ENCODE measurements around the gene MCF2L2.

MCF2L2 gene

GRCh38 chr3:183435661-183436060 is 7.2 kb upstream of the MCF2L2 start:
- H3K27me3 ChIP-seq (ENCODE audit: insufficient read depth, low read depth), result no peaks in the 10 kb centered on the region
- peak overlapping the region; percentile 60 for H3K4me2 ChIP-seq
- peak overlapping the region; percentile 34; the same call in 1 of the 2 replicates for H2AFZ ChIP-seq (ENCODE audit: low read depth)
- H3K4me3 ChIP-seq (IDR thresholded peaks at IDR 0.05; ENCODE audit: insufficient read depth, low read depth, low read length), result no peak overlapping the region
- H3K4me1 ChIP-seq (ENCODE audit: low read depth, poor library complexity, severe bottlenecking), result peaks cover 41% of the 10 kb centered on the region
- 0 out of 2 replicates have a peak, but pooled peaks have one; percentile 32 for TF ChIP-seq CTCF (conservative IDR thresholded peaks at IDR 0.05; ENCODE audit: low read depth, low read length)
- H3K36me3 ChIP-seq (ENCODE audit: insufficient read depth), result no peaks in the 10 kb centered on the region
- no peaks in the 10 kb centered on the region for H3K79me2 ChIP-seq (ENCODE audit: insufficient read depth, low read depth)
- H3K27ac ChIP-seq, result peak overlapping the region; percentile 11; the same call in 1 of the 2 replicates
- no peak overlapping the region for H3K9ac ChIP-seq
- no peaks in the 10 kb centered on the region for H4K20me1 ChIP-seq (ENCODE audit: insufficient read depth)

- peak overlapping the region; percentile 60; the same call in 1 of the 2 replicates for H3K4me2 ChIP-seq
- H3K9ac ChIP-seq, result no peak overlapping the region
- no peak overlapping the region for H2AFZ ChIP-seq (ENCODE audit: low read depth)
- TF ChIP-seq CTCF (conservative IDR thresholded peaks at IDR 0.05; ENCODE audit: low read depth, low read length), result no peak
- H3K36me3 ChIP-seq (ENCODE audit: insufficient read depth), result no peaks in the 10 kb centered on the region
- no peaks in the 10 kb centered on the region for H4K20me1 ChIP-seq (ENCODE audit: insufficient read depth)
- H3K4me3 ChIP-seq (IDR thresholded peaks at IDR 0.05; ENCODE audit: insufficient read depth, low read depth, low read length), result no peak overlapping the region
- no peaks in the 10 kb centered on the region for H3K27me3 ChIP-seq (ENCODE audit: insufficient read depth, low read depth)
- no peak overlapping the region for H3K27ac ChIP-seq
- H3K79me2 ChIP-seq (ENCODE audit: insufficient read depth, low read depth), result no peaks in the 10 kb centered on the region
- peaks cover 41% of the 10 kb centered on the region for H3K4me1 ChIP-seq (ENCODE audit: low read depth, poor library complexity, severe bottlenecking)
Measured at GRCh38 chr3:183434992-183435391, 6.6 kb upstream of the MCF2L2 start.

GRCh38 chr3:183434503-183434902 is 6.1 kb upstream of the MCF2L2 start:
- Histone ChIP-seq H3K79me2 (ENCODE audit: insufficient read depth, low read depth) (no peaks in the 10 kb centered on the region), H3K9ac (no peak overlapping the region), H3K27ac (no peak overlapping the region), H3K27me3 (ENCODE audit: insufficient read depth, low read depth) (no peaks in the 10 kb centered on the region), H3K36me3 (ENCODE audit: insufficient read depth) (no peaks in the 10 kb centered on the region), H4K20me1 (ENCODE audit: insufficient read depth) (no peaks in the 10 kb centered on the region), H3K4me2 (no peak overlapping the region), H3K4me1 (ENCODE audit: low read depth, poor library complexity, severe bottlenecking) (peaks cover 41% of the 10 kb centered on the region), H2AFZ (ENCODE audit: low read depth) (no peak overlapping the region), H3K4me3 (IDR thresholded peaks at IDR 0.05; ENCODE audit: insufficient read depth, low read depth, low read length) (no peak overlapping the region)
- TF ChIP-seq CTCF (conservative IDR thresholded peaks at IDR 0.05; ENCODE audit: low read depth, low read length), result no peak

- Histone ChIP-seq H3K4me3 (IDR thresholded peaks at IDR 0.05; ENCODE audit: insufficient read depth, low read depth, low read length) (no peak overlapping the region), H2AFZ (ENCODE audit: low read depth) (no peak overlapping the region), H3K79me2 (ENCODE audit: insufficient read depth, low read depth) (no peaks in the 10 kb centered on the region), H3K27ac (no peak overlapping the region), H3K4me2 (no peak overlapping the region), H3K36me3 (ENCODE audit: insufficient read depth) (no peaks in the 10 kb centered on the region), H3K27me3 (ENCODE audit: insufficient read depth, low read depth) (no peaks in the 10 kb centered on the region), H3K9ac (no peak overlapping the region), H4K20me1 (ENCODE audit: insufficient read depth) (no peaks in the 10 kb centered on the region), H3K4me1 (ENCODE audit: low read depth, poor library complexity, severe bottlenecking) (peaks cover 9% of the 10 kb centered on the region)
- no peak for TF ChIP-seq CTCF (conservative IDR thresholded peaks at IDR 0.05; ENCODE audit: low read depth, low read length)
Measured at GRCh38 chr3:183430325-183430957, 2.0 kb upstream of the MCF2L2 start.
